PC-9 (cell line): ENCODE results near the gene ANK2. TPM values are rescaled to one million over a fixed set of nuclear protein-coding genes. Genes with fewer than 3 reads are reported as not detected.

Experiments used
- BruUV-seq: library from RNA; stranded (reverse); fragments of 400-500 nt; replicated peaks from 2 replicates; lab custom pipeline; 2021; lab: Mats Ljungman, UMichigan
- CTCF ChIA-PET: fragments of 300-600 bp; sonication (Branson Sonifier 250); formaldehyde crosslinking; loops from one replicate; lab custom pipeline; 2022; ENCODE audit warnings: antibody characterized with exemption; lab: Charles Lee
- POLR2A ChIA-PET: fragments of 300-600 bp; sonication (Branson Sonifier 250); formaldehyde crosslinking; loops from one replicate; lab custom pipeline; 2022; ENCODE audit warnings: antibody characterized with exemption; ENCODE audit not compliant: unreplicated experiment; lab: Charles Lee
- DNase-seq, 2 experiments: peaks; one replicate each; pipeline versions ENCODE4 v3.0.0 to v3.0.0-alpha.2; 2015 to 2022; ENCODE audit warnings: mixed read lengths in 1 of 2
- H2AFZ ChIP-seq: fragments of 200-600 bp; sonication (generic); 2 replicates; pipeline ENCODE4 v1.8.1; 2017; ENCODE audit warnings: antibody characterized with exemption
- H3F3A ChIP-seq: fragments of 200-600 bp; sonication (generic); 2 replicates; pipeline ENCODE4 v1.8.1; 2017; ENCODE audit warnings: antibody characterized with exemption, mild to moderate bottlenecking, low read depth; ENCODE audit not compliant: insufficient read depth
- H3K27ac ChIP-seq: fragments of 200-600 bp; sonication (generic); 2 replicates; pipeline ENCODE4 v1.6.1; 2016; ENCODE audit warnings: mixed run types
- H3K27me3 ChIP-seq: fragments of 200-600 bp; sonication (generic); 2 replicates; pipeline ENCODE4 v1.6.1; 2016; ENCODE audit warnings: low read depth, mixed run types; ENCODE audit not compliant: insufficient read depth
- H3K36me3 ChIP-seq: fragments of 200-600 bp; sonication (generic); 2 replicates; pipeline ENCODE4 v1.6.1; 2016; ENCODE audit warnings: low read depth, mixed run types
- H3K4me1 ChIP-seq: fragments of 200-600 bp; sonication (generic); replicated peaks from 2 replicates; pipeline ENCODE4 v1.6.1; 2016; ENCODE audit warnings: mixed run types; ENCODE audit not compliant: insufficient read depth
- H3K4me2 ChIP-seq: fragments of 200-600 bp; sonication (generic); 2 replicates; pipeline ENCODE4 v1.6.1; 2017; ENCODE audit warnings: mixed run types
- H3K4me3 ChIP-seq: fragments of 200-600 bp; sonication (generic); 2 replicates; pipeline ENCODE4 v1.6.1; 2016; ENCODE audit warnings: mixed run types
- H3K79me2 ChIP-seq: fragments of 200-600 bp; sonication (generic); 2 replicates; pipeline ENCODE4 v1.6.1; 2017; ENCODE audit warnings: low read depth, mixed run types
- H3K9me2 ChIP-seq: fragments of 200-600 bp; sonication (generic); 2 replicates; pipeline ENCODE4 v1.8.1; 2017; ENCODE audit warnings: mild to moderate bottlenecking; ENCODE audit not compliant: insufficient read depth
- H3K9me3 ChIP-seq: fragments of 200-600 bp; sonication (generic); 2 replicates; pipeline ENCODE4 v1.8.1; 2016; ENCODE audit warnings: low read depth; ENCODE audit not compliant: insufficient read depth
- H4K20me1 ChIP-seq: fragments of 200-600 bp; sonication (generic); 2 replicates; pipeline ENCODE4 v1.8.1; 2017; ENCODE audit not compliant: insufficient read depth
- EZH2 ChIP-seq: fragments of 200-600 bp; sonication (generic); IDR thresholded peaks from 2 replicates; pipeline ENCODE4 v1.8.0; 2017; ENCODE audit warnings: antibody characterized with exemption, low read depth
- intact Hi-C: fragments of 100-400 bp; cut with micrococcal nuclease; formaldehyde crosslinking; loops from one replicate; pipeline ENCODE4 v1.10.0; 2022; ENCODE audit not compliant: unreplicated experiment
- total RNA-seq: library from RNA; stranded (reverse); gene quantifications from 2 replicates; pipeline ENCODE4 v1.2.3, GENCODE V29; 2021
- TF ChIP-seq, protein P1 (sequence below): fragments of 200-600 bp; sonication (generic); conservative IDR thresholded peaks from 2 replicates; pipeline ENCODE4 v1.6.1; 2017; ENCODE audit warnings: mixed run types, antibody characterized with exemption, mild to moderate bottlenecking, moderate library complexity

ANK2 gene
- total RNA-seq, 1 experiment from 2014 or later = 0.61 TPM

DNA sequence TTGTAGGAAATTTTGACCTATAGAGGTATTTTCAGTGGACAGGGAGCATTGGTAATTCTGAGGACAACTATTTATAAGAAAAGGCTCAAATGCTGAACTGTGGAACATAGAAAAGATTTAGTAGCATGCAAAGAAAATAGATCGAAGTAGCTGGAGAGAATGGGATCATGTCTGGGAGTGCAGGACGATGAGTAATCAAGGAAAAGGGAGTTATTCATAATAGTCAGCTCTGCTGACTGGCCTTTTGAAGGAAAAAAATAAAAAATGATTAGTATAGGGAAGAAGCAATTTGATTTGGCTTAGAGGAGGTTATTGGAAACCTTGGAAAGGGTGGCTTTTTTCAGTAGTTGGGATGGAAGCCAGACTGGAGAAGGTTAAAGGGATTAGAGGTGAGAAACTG, 22.9 kb upstream of the ANK2 start:
- Histone ChIP-seq H3K4me3 (no peak overlapping the region), H3K79me2 (no peaks in the 10 kb centered on the region), H3F3A (no peaks in the 10 kb centered on the region), H4K20me1 (no peaks in the 10 kb centered on the region), H3K36me3 (no peaks in the 10 kb centered on the region), H3K27ac (no peak overlapping the region), H2AFZ (peak overlapping the region; percentile 20; the same call in 1 of the 2 replicates), H3K4me1 (no peaks in the 10 kb centered on the region), H3K27me3 (no peaks in the 10 kb centered on the region), H3K4me2 (no peak overlapping the region), H3K9me3 (no peaks in the 10 kb centered on the region), H3K9me2 (no peaks in the 10 kb centered on the region)
- no peak for TF ChIP-seq EZH2
- TF ChIP-seq, protein P1, sequence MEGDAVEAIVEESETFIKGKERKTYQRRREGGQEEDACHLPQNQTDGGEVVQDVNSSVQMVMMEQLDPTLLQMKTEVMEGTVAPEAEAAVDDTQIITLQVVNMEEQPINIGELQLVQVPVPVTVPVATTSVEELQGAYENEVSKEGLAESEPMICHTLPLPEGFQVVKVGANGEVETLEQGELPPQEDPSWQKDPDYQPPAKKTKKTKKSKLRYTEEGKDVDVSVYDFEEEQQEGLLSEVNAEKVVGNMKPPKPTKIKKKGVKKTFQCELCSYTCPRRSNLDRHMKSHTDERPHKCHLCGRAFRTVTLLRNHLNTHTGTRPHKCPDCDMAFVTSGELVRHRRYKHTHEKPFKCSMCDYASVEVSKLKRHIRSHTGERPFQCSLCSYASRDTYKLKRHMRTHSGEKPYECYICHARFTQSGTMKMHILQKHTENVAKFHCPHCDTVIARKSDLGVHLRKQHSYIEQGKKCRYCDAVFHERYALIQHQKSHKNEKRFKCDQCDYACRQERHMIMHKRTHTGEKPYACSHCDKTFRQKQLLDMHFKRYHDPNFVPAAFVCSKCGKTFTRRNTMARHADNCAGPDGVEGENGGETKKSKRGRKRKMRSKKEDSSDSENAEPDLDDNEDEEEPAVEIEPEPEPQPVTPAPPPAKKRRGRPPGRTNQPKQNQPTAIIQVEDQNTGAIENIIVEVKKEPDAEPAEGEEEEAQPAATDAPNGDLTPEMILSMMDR = no peak
- no TSS peak for BruUV-seq
- intact Hi-C loops = no loop called here
- DNase-seq = no peak
- ChIA-PET POLR2A (no interaction called here), CTCF (no interaction called here)

DNA sequence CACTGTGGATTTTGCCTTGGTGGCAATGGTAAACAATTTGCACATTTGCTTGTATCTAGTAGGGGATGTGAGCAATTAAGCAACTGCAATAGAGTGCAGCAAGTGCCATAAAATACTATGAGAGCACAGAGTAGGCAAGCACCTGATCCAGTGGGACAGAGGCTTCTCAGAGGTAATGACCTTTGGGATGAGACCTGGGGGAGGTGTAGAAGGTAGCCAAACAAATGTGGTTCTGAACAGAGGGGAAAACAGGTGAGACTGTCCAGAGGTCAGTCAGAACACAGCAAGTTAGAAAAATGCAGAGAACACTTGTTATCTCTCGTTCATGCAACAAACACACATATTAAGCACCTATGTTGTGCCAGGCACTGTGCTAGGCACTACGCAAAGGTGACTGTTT, 21.4 kb upstream of the ANK2 start:
- Histone ChIP-seq H4K20me1 (no peaks in the 10 kb centered on the region), H3K4me1 (no peaks in the 10 kb centered on the region), H2AFZ (no peak overlapping the region), H3F3A (no peaks in the 10 kb centered on the region), H3K9me2 (no peaks in the 10 kb centered on the region), H3K9me3 (no peaks in the 10 kb centered on the region), H3K79me2 (no peaks in the 10 kb centered on the region), H3K27me3 (no peaks in the 10 kb centered on the region), H3K4me3 (no peak overlapping the region), H3K36me3 (no peaks in the 10 kb centered on the region), H3K27ac (no peak overlapping the region), H3K4me2 (no peak overlapping the region)
- ChIA-PET POLR2A (no interaction called here), CTCF (no interaction called here)
- intact Hi-C loops = no loop called here
- no peak for DNase-seq
- TF ChIP-seq EZH2 = no peak
- TF ChIP-seq, protein P1 = no peak
- BruUV-seq = no TSS peak

DNA sequence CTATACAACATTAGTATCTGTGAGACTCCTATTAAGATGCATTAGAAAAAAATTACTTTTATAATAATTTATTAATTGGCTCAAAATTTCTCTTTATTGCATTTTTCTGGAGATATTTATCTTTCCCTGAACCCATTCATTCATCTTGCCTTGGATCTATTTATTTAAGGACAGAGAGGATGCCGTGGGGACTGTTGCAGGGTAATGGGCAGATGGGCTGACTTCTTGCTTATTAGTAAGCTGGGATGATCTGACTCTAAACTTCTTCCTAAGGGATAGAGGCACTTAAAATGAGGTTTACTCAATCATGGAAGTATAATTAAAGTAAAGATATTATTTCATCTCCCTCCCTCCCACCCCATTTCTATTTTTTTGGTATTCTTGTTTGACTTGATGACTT, 18.2 kb upstream of the ANK2 start:
- Histone ChIP-seq H4K20me1 (no peaks in the 10 kb centered on the region), H3K79me2 (no peaks in the 10 kb centered on the region), H3K27ac (no peak overlapping the region), H3K4me3 (no peak overlapping the region), H3K9me2 (no peaks in the 10 kb centered on the region), H3K9me3 (no peaks in the 10 kb centered on the region), H3K36me3 (no peaks in the 10 kb centered on the region), H3F3A (no peaks in the 10 kb centered on the region), H3K4me2 (no peak overlapping the region), H3K27me3 (no peaks in the 10 kb centered on the region), H3K4me1 (no peaks in the 10 kb centered on the region), H2AFZ (no peak overlapping the region)
- ChIA-PET CTCF (no interaction called here), POLR2A (no interaction called here)
- intact Hi-C loops = no loop called here
- no peak for TF ChIP-seq EZH2
- TF ChIP-seq, protein P1 = no peak
- no TSS peak for BruUV-seq
- DNase-seq = no peak
